ENCODE measurements around the gene SEPHS2.

DNA sequence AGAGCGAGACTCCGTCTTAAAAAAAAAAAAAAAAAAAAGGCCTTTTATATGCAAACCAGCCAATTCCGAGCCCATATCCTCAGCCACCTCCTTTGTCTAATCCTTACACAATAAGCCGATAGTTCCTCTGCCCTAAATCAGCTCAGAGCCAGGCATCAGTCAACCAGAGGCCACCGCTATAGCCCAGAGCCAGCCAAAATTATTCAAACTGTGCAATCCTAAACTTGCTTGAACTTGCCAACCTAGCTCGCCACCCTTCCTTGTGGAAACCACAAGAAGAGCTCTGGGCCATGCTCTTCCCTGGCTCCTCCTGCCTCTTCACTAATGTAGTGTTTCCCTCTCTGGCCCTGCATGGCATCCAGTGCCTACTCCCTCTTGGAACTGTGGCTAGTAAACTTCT lies 44.5 kb upstream of the SEPHS2 start:
- no peak for TF ChIP-seq POLR2A (IDR thresholded peaks at IDR 0.05)
- TF ChIP-seq, protein P1, sequence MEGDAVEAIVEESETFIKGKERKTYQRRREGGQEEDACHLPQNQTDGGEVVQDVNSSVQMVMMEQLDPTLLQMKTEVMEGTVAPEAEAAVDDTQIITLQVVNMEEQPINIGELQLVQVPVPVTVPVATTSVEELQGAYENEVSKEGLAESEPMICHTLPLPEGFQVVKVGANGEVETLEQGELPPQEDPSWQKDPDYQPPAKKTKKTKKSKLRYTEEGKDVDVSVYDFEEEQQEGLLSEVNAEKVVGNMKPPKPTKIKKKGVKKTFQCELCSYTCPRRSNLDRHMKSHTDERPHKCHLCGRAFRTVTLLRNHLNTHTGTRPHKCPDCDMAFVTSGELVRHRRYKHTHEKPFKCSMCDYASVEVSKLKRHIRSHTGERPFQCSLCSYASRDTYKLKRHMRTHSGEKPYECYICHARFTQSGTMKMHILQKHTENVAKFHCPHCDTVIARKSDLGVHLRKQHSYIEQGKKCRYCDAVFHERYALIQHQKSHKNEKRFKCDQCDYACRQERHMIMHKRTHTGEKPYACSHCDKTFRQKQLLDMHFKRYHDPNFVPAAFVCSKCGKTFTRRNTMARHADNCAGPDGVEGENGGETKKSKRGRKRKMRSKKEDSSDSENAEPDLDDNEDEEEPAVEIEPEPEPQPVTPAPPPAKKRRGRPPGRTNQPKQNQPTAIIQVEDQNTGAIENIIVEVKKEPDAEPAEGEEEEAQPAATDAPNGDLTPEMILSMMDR (IDR thresholded peaks at IDR 0.05), result no peak

Data from gastroesophageal sphincter (tissue), 3 donors.